Muscle layer of duodenum (tissue), 2 donors: ENCODE results near the gene PPY.
"Not testable (repeated sequence)": the region's sequence is repeated elsewhere in the genome, so short reads cannot be mapped to it uniquely, and the experiment has no call there.

Experiments
- H3K27ac ChIP-seq: one replicate; pipeline ENCODE4 v1.7.0; 2013; ENCODE audit warnings: mild to moderate bottlenecking, low read length
- H3K27me3 ChIP-seq: one replicate; pipeline ENCODE4 v1.7.0; 2013; ENCODE audit warnings: low read depth, mild to moderate bottlenecking, control low read depth, low read length
- H3K36me3 ChIP-seq, 2 donors: one replicate each; pipeline ENCODE4 v1.7.0; 2013; ENCODE audit warnings: low read length in 2 of 2, control low read depth in 1 of 2, mild to moderate bottlenecking in 1 of 2; ENCODE audit not compliant: insufficient read depth in 2 of 2, control insufficient read depth in 1 of 2
- H3K4me1 ChIP-seq, 2 donors: one replicate each; pipeline ENCODE4 v1.7.0; 2013; ENCODE audit warnings: low read length in 2 of 2, mild to moderate bottlenecking in 2 of 2, control low read depth in 1 of 2, moderate library complexity in 1 of 2; ENCODE audit not compliant: insufficient read depth in 2 of 2, control insufficient read depth in 1 of 2
- H3K4me3 ChIP-seq, 2 donors: one replicate each; pipeline ENCODE4 v1.7.0; 2013; ENCODE audit warnings: low read length in 2 of 2, low read depth in 1 of 2, mild to moderate bottlenecking in 1 of 2
- H3K9me3 ChIP-seq, 2 donors: one replicate each; pipeline ENCODE4 v1.7.0; 2013; ENCODE audit warnings: low read length in 2 of 2, control low read depth in 1 of 2, mild to moderate bottlenecking in 1 of 2; ENCODE audit not compliant: control insufficient read depth in 1 of 2
- donor health status: healthy.

PPY gene

DNA sequence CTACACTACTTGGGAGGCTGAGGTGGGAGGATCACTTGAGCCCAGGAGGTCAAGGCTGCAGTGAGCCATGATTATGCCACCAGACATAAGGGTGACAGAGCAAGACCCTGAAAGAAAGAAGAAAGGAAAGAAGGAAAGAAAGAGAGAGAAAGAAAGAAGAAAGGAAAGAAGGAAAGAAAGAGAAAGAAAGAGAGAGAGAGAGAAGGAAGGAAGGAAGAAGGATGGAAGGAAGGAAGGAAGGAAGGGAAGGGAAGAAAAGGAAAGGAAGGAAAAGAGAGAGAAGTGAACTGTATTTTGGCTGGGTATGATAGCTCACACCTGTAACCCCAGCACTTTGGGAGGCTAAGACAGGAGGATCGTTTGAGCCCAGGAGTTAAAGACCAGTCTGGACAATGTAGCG is 35.8 kb upstream of the PPY start:
- H3K4me1 ChIP-seq = no peaks in the 10 kb centered on the region
- no peak overlapping the region for H3K27ac ChIP-seq
- peaks cover 22% of the 10 kb centered on the region for H3K27me3 ChIP-seq
- H3K36me3 ChIP-seq = no peaks in the 10 kb centered on the region
- no peaks in the 10 kb centered on the region for H3K9me3 ChIP-seq
- H3K4me3 ChIP-seq = no peak overlapping the region

DNA sequence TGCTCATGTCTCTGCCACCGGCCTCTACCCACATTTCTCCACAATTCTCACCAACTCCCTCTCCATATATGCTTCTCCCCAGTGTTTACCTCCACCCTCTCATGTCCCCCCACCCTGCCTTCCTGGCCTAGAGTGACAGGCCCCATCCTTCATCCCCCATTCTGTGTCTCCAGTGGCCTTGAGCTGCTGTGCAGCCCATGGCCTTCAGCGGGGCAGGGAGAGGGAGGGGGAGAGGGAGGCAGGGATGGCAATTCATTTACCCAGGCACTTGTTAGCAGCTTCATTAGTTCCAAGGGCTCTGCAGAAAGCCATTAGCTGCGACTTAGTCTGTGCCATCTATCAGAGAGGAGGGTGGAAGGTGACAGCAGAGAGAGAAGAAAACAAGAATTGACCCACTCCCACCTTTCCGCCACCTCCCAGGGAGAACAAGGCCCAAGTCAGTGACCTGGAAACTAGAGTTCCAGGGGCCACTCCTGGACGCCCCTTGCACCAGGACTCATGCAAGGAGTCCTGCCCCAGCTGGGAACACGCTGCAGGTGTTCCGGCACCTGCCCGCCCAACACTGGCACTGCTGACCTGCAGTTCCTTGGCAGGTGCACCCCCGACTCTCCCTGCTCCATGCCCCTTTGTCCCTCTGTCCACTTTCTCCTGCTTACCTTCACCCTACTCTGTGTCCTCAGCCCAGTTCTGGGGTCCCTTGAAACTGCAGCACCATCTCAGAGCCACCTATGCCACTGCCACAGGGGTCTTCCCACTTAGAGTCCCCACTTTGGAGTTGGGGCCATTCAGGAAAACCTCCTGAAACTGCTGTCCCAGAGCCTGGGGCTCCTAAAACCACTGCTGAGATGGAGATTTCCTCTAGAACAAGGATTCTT is 34.9 kb upstream of the PPY start:
- H3K27me3 ChIP-seq = peaks cover 13% of the 10 kb centered on the region
- no peak overlapping the region for H3K4me3 ChIP-seq
- no peaks in the 10 kb centered on the region for H3K36me3 ChIP-seq
- H3K9me3 ChIP-seq = no peaks in the 10 kb centered on the region
- H3K4me1 ChIP-seq = no peaks in the 10 kb centered on the region
- H3K27ac ChIP-seq = no peak overlapping the region

DNA sequence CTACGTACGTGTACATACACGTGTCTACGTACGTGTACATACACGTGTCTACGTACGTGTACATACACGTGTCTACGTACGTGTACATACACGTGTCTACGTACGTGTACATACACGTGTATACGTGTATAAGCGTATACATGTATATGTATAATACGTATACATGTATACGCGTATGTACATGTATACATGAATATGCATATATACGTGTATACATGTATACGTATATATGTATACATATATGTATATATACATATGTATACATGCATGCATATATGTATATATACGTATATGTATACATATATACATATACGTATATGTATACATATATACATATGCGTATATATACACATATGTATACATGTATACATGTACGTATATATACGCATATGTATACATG is 33.6 kb upstream of the PPY start:
- Histone ChIP-seq H3K27me3 (peaks cover 8% of the 10 kb centered on the region), H3K4me3 (no peak overlapping the region), H3K9me3 (no peaks in the 10 kb centered on the region), H3K4me1 (no peaks in the 10 kb centered on the region), H3K36me3 (no peaks in the 10 kb centered on the region), H3K27ac (no peak overlapping the region)

DNA sequence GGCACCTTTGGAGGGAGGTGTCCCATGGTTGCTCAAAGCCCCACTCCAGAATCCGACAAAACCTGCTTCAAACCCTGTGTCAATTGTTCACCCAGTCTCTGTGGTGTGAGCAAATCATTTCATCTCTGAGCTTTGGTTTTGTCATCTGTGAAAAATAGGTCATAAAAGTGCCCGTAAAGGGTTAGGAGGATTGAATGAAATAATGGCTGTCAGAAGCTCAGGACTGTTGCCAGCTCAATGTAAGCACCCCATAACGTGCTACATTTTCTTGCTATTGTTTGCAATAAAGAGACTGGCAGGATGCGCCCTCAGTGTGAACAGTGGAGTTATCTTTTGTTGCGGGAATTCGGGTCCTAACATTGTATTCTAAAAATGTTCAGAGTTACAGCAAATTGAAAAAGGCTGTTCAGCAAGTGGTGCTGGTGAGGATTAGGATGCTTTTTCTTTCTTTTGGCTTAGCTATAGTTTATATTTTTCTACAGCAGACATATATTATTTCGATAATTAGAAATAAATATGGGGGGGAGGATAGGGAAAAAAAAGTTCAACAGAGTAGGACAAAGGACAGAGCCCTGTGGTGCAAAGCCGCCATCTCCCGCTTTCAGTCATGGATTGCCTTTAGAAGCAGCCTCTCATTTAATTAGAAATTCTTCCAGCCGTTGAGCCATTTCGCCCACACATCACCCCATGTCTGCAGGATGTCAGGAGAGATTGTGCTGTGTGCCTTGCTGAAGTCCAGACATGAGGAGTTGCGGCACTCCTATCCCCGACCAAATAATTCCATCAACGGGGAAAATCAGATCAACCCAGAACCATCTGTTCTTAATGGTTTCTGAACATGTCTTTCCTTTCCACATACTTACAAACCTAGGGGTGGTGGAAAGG is 32.3 kb upstream of the PPY start:
- H3K27ac ChIP-seq = no peak overlapping the region
- H3K4me1 ChIP-seq = no peaks in the 10 kb centered on the region
- no peaks in the 10 kb centered on the region for H3K9me3 ChIP-seq
- no peak overlapping the region for H3K4me3 ChIP-seq
- H3K27me3 ChIP-seq = peaks cover 6% of the 10 kb centered on the region
- H3K36me3 ChIP-seq = no peaks in the 10 kb centered on the region

DNA sequence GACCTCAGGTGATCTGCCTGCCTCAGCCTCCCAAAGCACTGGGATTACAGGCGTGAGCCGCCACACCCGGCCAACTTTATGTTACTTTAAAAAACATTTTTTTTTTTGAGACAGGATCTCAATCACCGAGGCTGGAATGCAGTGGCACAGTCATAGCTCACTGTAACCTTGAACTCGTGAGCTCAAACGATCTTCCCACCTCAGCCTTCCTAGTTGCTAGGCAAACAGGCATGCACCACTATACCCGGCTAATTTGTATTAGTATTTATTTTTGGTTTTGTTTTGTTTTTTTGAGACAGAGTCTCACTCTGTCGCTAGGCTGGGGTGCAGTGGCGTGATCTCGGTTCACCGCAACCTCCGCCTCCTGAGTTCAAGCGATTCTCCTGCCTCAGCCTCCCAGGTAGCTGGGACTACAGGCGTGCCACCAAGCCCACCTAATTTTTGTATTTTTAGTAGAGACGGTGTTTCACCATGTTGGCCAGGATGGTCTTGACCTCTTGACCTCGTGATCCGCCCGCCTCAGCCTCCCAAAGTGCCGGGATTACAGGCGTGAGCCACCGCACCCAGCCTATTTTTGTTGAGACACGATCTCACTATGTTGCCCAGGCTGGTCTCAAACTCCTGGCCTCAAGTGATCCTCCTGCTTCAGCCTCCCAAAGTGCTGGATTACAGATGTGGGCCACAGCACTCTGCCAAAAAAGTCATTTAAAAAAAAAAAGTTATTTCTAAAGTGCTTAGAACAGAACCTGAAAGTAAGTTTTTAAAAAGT is 30.4 kb upstream of the PPY start:
- not testable (repeated sequence) for H3K4me3 ChIP-seq, H3K4me1 ChIP-seq, H3K27me3 ChIP-seq, H3K36me3 ChIP-seq, H3K9me3 ChIP-seq, H3K27ac ChIP-seq

DNA sequence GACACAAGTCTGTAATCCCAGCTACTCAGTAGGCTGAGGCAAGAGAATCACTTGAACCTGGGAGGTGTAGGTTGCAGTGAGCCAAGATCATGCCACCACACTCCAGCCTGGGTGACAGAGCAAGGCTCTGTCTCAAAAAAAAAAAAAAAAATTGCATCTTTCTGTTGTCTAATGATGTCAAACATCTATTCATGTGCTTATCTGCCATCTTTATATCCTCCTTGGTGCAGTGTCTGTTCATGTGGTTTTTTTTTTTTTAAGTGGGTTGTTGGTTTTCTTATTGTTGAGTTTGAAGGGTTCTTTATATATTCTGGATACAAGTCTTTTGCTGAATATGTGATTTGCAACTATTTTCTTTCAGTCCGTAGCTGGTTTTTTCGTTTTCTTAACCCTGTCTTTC is 29.2 kb upstream of the PPY start:
- not testable (repeated sequence) for H3K27me3 ChIP-seq, H3K4me1 ChIP-seq, H3K9me3 ChIP-seq, H3K27ac ChIP-seq, H3K36me3 ChIP-seq, H3K4me3 ChIP-seq

DNA sequence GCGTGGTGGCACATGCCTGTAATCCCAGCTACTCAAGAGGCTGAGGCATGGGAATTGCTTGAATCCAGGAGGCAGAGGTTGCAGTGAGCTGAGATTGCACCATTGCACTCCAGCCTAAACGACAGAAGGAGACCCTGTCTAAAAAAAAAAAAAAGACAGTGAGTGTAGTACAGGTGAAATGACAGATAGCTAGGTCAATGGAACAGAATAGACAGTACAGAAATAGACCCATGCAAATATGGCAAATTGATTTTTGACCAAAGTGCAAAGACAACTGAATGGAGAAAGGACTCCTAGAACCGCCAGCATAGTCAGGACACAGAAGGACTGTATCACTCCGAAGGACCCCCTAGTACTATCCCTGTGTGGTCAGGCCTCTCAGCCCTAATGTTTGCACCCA is 28.1 kb upstream of the PPY start:
- Histone ChIP-seq H3K27ac (no peak overlapping the region), H3K36me3 (no peaks in the 10 kb centered on the region), H3K9me3 (no peaks in the 10 kb centered on the region), H3K4me3 (no peak overlapping the region), H3K27me3 (peaks cover 6% of the 10 kb centered on the region), H3K4me1 (no peaks in the 10 kb centered on the region)

DNA sequence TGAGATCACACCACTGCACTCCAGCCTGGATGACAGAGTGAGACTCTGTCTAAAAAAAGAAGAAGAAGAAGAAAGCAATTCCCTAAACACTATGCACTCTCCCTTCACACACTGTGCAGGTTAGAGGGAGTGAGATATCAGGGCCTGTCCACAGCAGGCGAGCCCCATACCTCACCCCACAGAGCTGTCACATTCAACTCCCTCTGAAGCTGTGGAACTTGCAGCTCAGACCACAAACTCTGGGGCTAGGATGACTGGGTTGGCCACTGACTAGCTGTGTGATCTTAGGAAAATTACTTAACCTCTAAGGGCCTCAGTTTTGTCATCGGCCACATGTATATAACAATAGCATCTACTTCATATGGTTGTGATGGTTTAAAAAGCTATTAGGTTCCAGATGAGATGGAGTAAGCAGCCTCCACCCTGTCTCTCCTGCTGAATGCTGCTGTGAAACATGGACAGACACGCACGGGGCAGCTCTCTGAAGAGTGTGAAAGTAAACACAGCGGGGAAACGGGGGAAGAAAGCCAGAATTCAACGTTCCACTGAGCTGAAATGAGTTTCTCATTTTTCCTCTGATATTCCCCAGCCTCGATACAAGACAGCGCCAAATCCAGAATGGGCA is 25.1 kb upstream of the PPY start:
- Histone ChIP-seq H3K27ac (no peak overlapping the region), H3K36me3 (no peaks in the 10 kb centered on the region), H3K9me3 (no peaks in the 10 kb centered on the region), H3K27me3 (no peaks in the 10 kb centered on the region), H3K4me1 (no peaks in the 10 kb centered on the region), H3K4me3 (no peak overlapping the region)

DNA sequence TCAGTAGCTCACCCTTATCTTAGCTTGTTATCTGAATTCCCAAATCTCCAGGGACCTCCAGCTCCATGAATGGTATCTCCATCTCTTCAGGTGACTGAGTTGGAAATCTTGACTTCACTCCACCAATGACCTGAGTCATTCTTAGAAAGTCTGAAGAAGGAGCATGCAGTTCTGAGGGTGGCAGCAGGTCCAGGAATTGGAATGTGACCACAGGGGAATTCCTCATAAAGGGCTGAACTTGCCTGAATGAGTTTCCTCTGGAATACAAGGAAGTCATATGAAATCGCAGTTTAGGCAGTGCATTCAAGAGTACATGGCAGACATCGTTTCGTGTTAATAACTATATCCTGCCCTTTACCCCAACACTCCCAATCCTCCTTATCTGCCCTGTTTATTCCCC is 24.0 kb upstream of the PPY start:
- Histone ChIP-seq H3K9me3 (no peaks in the 10 kb centered on the region), H3K4me1 (no peaks in the 10 kb centered on the region), H3K4me3 (no peak overlapping the region), H3K36me3 (no peaks in the 10 kb centered on the region), H3K27me3 (no peaks in the 10 kb centered on the region), H3K27ac (no peak overlapping the region)

DNA sequence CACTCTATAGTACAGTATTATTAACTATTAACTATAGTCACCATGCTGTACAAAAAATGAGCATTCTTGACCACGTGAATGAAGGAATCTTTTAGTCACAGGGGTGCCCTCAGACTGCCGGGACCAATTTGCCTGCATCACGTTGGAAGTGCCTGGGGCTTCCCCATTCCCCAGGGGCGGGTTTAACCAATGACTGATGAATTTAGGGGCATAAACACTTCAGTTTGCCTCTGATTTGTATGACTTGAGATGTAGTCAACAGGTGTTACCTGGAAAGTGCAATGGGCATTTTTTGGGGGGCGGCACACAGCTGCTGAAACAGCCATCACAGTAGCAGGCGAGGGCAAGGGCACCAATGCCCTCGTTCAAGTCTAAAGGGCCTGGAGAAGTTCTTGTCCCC is 20.2 kb upstream of the PPY start:
- Histone ChIP-seq H3K4me3 (no peak overlapping the region), H3K27ac (no peak overlapping the region), H3K27me3 (no peaks in the 10 kb centered on the region), H3K4me1 (no peaks in the 10 kb centered on the region), H3K36me3 (no peaks in the 10 kb centered on the region), H3K9me3 (no peaks in the 10 kb centered on the region)

DNA sequence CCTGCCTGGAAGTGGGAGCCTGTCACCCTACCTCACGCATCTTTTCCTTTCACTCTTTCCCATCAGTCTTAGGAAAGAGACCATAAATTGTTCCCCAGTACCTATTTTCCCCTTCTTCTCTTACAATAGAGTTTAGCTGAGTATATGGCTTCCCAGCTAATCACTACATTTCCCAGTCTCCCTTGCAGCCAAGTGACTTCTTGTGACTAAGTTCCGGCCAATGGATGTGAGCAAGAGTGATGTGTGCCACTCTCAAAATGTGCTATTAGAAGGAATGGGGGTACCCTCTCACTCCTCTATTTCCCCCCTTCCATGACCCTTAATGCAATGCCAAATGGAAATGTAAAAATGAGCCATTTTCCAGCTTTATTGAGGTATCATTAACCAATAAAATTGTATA is 19.7 kb upstream of the PPY start:
- Histone ChIP-seq H3K4me3 (no peak overlapping the region), H3K9me3 (no peaks in the 10 kb centered on the region), H3K4me1 (no peaks in the 10 kb centered on the region), H3K27ac (no peak overlapping the region), H3K27me3 (no peaks in the 10 kb centered on the region), H3K36me3 (no peaks in the 10 kb centered on the region)
